Epithelial cell of esophagus (primary cell): ENCODE data around the gene MTUS2.
A peak's percentile ranks its signal among the peaks of the same experiment; 100 is the strongest.

ENCODE experiments used
- DNase-seq: peaks from one replicate; pipeline ENCODE4 v3.0.0; 2010; ENCODE audit warnings: low read depth
- H3K4me3 ChIP-seq: 2 replicates; pipeline ENCODE4 v1.5.1; 2011; ENCODE audit warnings: mild to moderate bottlenecking, low read length, control low read depth
- CTCF ChIP-seq: IDR thresholded peaks from 2 replicates; pipeline ENCODE4 v1.5.1; 2011; ENCODE audit warnings: low read depth, mild to moderate bottlenecking, low read length, control low read depth, inconsistent platforms; ENCODE audit not compliant: insufficient read depth; ENCODE audit errors: missing control alignments

Gene MTUS2

GRCh38 chr13:29534083-29534482 lies 713.9 kb downstream of the MTUS2 start:
- TF ChIP-seq CTCF = no peak
- no peak for DNase-seq
- H3K4me3 ChIP-seq = no peak overlapping the region

- H3K4me3 ChIP-seq = no peak overlapping the region
- no peak for TF ChIP-seq CTCF
- no peak for DNase-seq
Observed at GRCh38 chr13:29535663-29536655, 715.8 kb downstream of the MTUS2 start.

- DNase-seq = no peak
- H3K4me3 ChIP-seq = no peak overlapping the region
- TF ChIP-seq CTCF = no peak
Observed at GRCh38 chr13:29536853-29537252, 716.7 kb downstream of the MTUS2 start.

GRCh38 chr13:29537736-29538651 lies 717.9 kb downstream of the MTUS2 start:
- no peak for DNase-seq
- H3K4me3 ChIP-seq = no peak overlapping the region
- TF ChIP-seq CTCF = no peak

- no peak for TF ChIP-seq CTCF
- H3K4me3 ChIP-seq = no peak overlapping the region
- DNase-seq = no peak
Observed at GRCh38 chr13:29538652-29539040, 718.5 kb downstream of the MTUS2 start.

GRCh38 chr13:29539856-29540255 lies 719.7 kb downstream of the MTUS2 start:
- H3K4me3 ChIP-seq = no peak overlapping the region
- peak; percentile 33 for DNase-seq
- no peak for TF ChIP-seq CTCF
